CD4-positive, alpha-beta memory T cell (primary cell): ENCODE measurements around the gene ITPRIPL2. TPM values are rescaled to one million over a fixed set of nuclear protein-coding genes. Genes with fewer than 3 reads are reported as not detected.

Experiments
- CTCF ChIA-PET: fragments of 350-600 bp; sonication (Branson Sonifier 250); formaldehyde crosslinking; loops from one replicate; lab custom pipeline; 2021; ENCODE audit warnings: inconsistent platforms; ENCODE audit not compliant: partially characterized antibody; lab: Charles Lee
- POLR2A ChIA-PET: fragments of 350-600 bp; sonication (Branson Sonifier 250); formaldehyde crosslinking; loops from one replicate; lab custom pipeline; 2021; ENCODE audit not compliant: partially characterized antibody; lab: Charles Lee
- DNase-seq, 5 donors: peaks; one replicate each; pipeline versions ENCODE4 v3.0.0 to v3.0.0-alpha.2; 2020 to 2022; ENCODE audit warnings: mixed read lengths in 1 of 5
- H3K27ac ChIP-seq: one replicate; pipeline ENCODE4 v1.7.0; 2013; ENCODE audit warnings: low read depth, low read length
- H3K27me3 ChIP-seq: 2 replicates; pipeline ENCODE4 v1.7.0; 2013; ENCODE audit warnings: mild to moderate bottlenecking, low read length, moderate library complexity; ENCODE audit not compliant: insufficient read depth
- H3K36me3 ChIP-seq: 2 replicates; pipeline ENCODE4 v1.7.0; 2013; ENCODE audit warnings: mild to moderate bottlenecking, low read length, moderate library complexity; ENCODE audit not compliant: insufficient read depth
- H3K4me1 ChIP-seq: 2 replicates; pipeline ENCODE4 v1.7.0; 2013; ENCODE audit warnings: mild to moderate bottlenecking, low read length, moderate library complexity; ENCODE audit not compliant: insufficient read depth
- H3K4me3 ChIP-seq, 2 donors: one replicate each; pipeline ENCODE4 v1.7.0; 2013; ENCODE audit warnings: low read length in 2 of 2, mild to moderate bottlenecking in 1 of 2
- H3K9me3 ChIP-seq, 2 donors: one replicate each; pipeline ENCODE4 v1.7.0; 2013; ENCODE audit warnings: low read length in 2 of 2, control low read depth in 1 of 2; ENCODE audit not compliant: control insufficient read depth in 1 of 2
- H3K27ac Mint-ChIP-seq, 7 donors: one replicate each; pipeline ENCODE4 v1.8.0; 2020 to 2021; ENCODE audit warnings: mixed read lengths in 7 of 7, mild to moderate bottlenecking in 6 of 7, inconsistent platforms in 3 of 7, moderate library complexity in 3 of 7
- H3K27me3 Mint-ChIP-seq, 2 donors: one replicate each; pipeline ENCODE4 v1.8.0; 2020 to 2021; ENCODE audit warnings: mixed read lengths in 2 of 2
- H3K36me3 Mint-ChIP-seq, 2 donors: one replicate each; pipeline ENCODE4 v1.8.0; 2020 to 2021; ENCODE audit warnings: mixed read lengths in 2 of 2, inconsistent platforms in 1 of 2, mild to moderate bottlenecking in 1 of 2
- H3K4me1 Mint-ChIP-seq, 4 donors: one replicate each; pipeline ENCODE4 v1.8.0; 2020 to 2021; ENCODE audit warnings: mixed read lengths in 4 of 4, mild to moderate bottlenecking in 1 of 4
- H3K4me3 Mint-ChIP-seq, 8 donors: one replicate each; pipeline ENCODE4 v1.8.0; 2020 to 2021; ENCODE audit warnings: mixed read lengths in 8 of 8, mild to moderate bottlenecking in 7 of 8, moderate library complexity in 6 of 8, inconsistent platforms in 3 of 8
- H3K9me3 Mint-ChIP-seq, 8 donors: one replicate each; pipeline ENCODE4 v1.8.0; 2020 to 2021; ENCODE audit warnings: mixed read lengths in 8 of 8, mild to moderate bottlenecking in 5 of 8, inconsistent platforms in 3 of 8, moderate library complexity in 1 of 8
- intact Hi-C: fragments of 100-400 bp; cut with micrococcal nuclease; formaldehyde crosslinking; loops from one replicate; pipeline ENCODE4 v1.15.1; 2023
- polyA plus RNA-seq, 2 donors: library from polyadenylated mRNA; unstranded; fragments of 300-500 nt; fragmentation: Illumina TruSeq; gene quantifications; one replicate each; pipeline ENCODE4 v1.2.3, GENCODE V29; 2021
- total RNA-seq, 2 experiments: library from RNA; stranded (reverse); gene quantifications; one replicate each; pipeline ENCODE4 v1.2.3, GENCODE V29; 2021

ITPRIPL2 gene
- total and polyA plus RNA-seq, 4 experiments from 2014 or later: 0.34 to 2.2 (median 0.95) TPM

- H3K27me3 ChIP-seq: no peaks in the 10 kb centered on the region
- H3K9me3 Mint-ChIP-seq: peaks cover 0 to 23% (median 10%) of the 10 kb centered on the region in 8 donors
- no peaks in the 10 kb centered on the region for H3K9me3 ChIP-seq
- CTCF ChIA-PET: interaction anchor here (0.6 to 1.1 kb wide), 2 partner anchors 9 to 11 kb away, joined by 3 read pairs; no protein-coding TSS in a partner anchor
- H3K27ac ChIP-seq: no peak overlapping the region
- no peak for DNase-seq
- no peaks in the 10 kb centered on the region for H3K4me1 Mint-ChIP-seq
- no peaks in the 10 kb centered on the region for H3K36me3 Mint-ChIP-seq
- no peaks in the 10 kb centered on the region for H3K36me3 ChIP-seq
- H3K27me3 Mint-ChIP-seq: peaks cover 16% of the 10 kb centered on the region in 2 donors
- H3K4me3 Mint-ChIP-seq: no peak overlapping the region
- intact Hi-C loops: no loop called here
- no peak overlapping the region for H3K4me3 ChIP-seq
- H3K4me1 ChIP-seq: no peaks in the 10 kb centered on the region
- no peak overlapping the region for H3K27ac Mint-ChIP-seq
- POLR2A ChIA-PET: no interaction called here
Measured at GRCh38 chr16:19145010-19145409, 31.2 kb downstream of the ITPRIPL2 start.

- Histone ChIP-seq H3K9me3 (no peaks in the 10 kb centered on the region), H3K4me1 (no peaks in the 10 kb centered on the region), H3K36me3 (no peaks in the 10 kb centered on the region), H3K27ac (no peak overlapping the region), H3K4me3 (no peak overlapping the region), H3K27me3 (no peaks in the 10 kb centered on the region)
- no peaks in the 10 kb centered on the region for H3K36me3 Mint-ChIP-seq
- H3K4me1 Mint-ChIP-seq: no peaks in the 10 kb centered on the region
- POLR2A ChIA-PET: no interaction called here
- no peak overlapping the region for H3K27ac Mint-ChIP-seq
- H3K9me3 Mint-ChIP-seq: peaks cover 0 to 23% (median 10%) of the 10 kb centered on the region in 8 donors
- H3K27me3 Mint-ChIP-seq: peaks cover 7 to 13% of the 10 kb centered on the region in 2 donors
- intact Hi-C loops: no loop called here
- DNase-seq: no peak
- no peak overlapping the region for H3K4me3 Mint-ChIP-seq
- CTCF ChIA-PET: no interaction called here
Measured at GRCh38 chr16:19147126-19147525, 33.4 kb downstream of the ITPRIPL2 start.

DNA sequence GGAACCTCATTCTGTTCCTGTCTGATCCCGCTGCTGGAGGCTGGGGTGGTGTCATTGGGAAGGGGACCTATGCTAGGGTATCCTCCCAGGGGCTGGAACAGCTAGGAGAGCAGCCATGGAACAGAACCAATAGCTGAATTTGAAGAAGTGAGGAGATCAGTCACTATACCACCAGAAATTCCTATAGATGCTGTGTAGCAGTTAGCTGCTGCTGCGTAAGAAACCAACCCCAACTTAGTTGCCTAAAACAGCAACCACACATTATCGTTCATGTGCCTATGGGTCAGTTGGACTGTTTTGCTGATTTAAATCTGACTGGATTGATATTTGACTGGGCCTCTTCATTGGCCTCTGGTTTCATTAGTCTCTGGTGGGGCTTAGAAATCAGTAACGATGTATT, 33.9 kb downstream of the ITPRIPL2 start:
- Mint-ChIP-seq H3K27ac (no peak overlapping the region), H3K36me3 (no peaks in the 10 kb centered on the region), H3K4me3 (no peak overlapping the region), H3K9me3 (peaks cover 0 to 23% (median 10%) of the 10 kb centered on the region in 8 donors), H3K4me1 (no peaks in the 10 kb centered on the region), H3K27me3 (peaks cover 7 to 14% of the 10 kb centered on the region in 2 donors)
- H3K27me3 ChIP-seq: no peaks in the 10 kb centered on the region
- H3K4me3 ChIP-seq: no peak overlapping the region
- H3K9me3 ChIP-seq: no peaks in the 10 kb centered on the region
- no peak for DNase-seq
- ChIA-PET POLR2A (no interaction called here), CTCF (no interaction called here)
- H3K4me1 ChIP-seq: no peaks in the 10 kb centered on the region
- intact Hi-C loops: no loop called here
- no peak overlapping the region for H3K27ac ChIP-seq
- H3K36me3 ChIP-seq: no peaks in the 10 kb centered on the region

- DNase-seq: no peak
- H3K4me1 Mint-ChIP-seq: no peaks in the 10 kb centered on the region
- H3K27me3 Mint-ChIP-seq: peaks cover 8 to 14% of the 10 kb centered on the region in 2 donors
- intact Hi-C loops: no loop called here
- peaks cover 0 to 23% (median 10%) of the 10 kb centered on the region in 8 donors for H3K9me3 Mint-ChIP-seq
- H3K27ac ChIP-seq: no peak overlapping the region
- no peaks in the 10 kb centered on the region for H3K36me3 ChIP-seq
- no peaks in the 10 kb centered on the region for H3K9me3 ChIP-seq
- H3K4me1 ChIP-seq: no peaks in the 10 kb centered on the region
- H3K36me3 Mint-ChIP-seq: no peaks in the 10 kb centered on the region
- H3K27me3 ChIP-seq: no peaks in the 10 kb centered on the region
- no peak overlapping the region for H3K4me3 ChIP-seq
- POLR2A ChIA-PET: no interaction called here
- no peak overlapping the region for H3K4me3 Mint-ChIP-seq
- no peak overlapping the region for H3K27ac Mint-ChIP-seq
- CTCF ChIA-PET: no interaction called here
Measured at GRCh38 chr16:19148189-19148588, 34.4 kb downstream of the ITPRIPL2 start.

- DNase-seq: no peak
- Mint-ChIP-seq H3K27me3 (peaks cover 4 to 13% of the 10 kb centered on the region in 2 donors), H3K4me1 (peaks cover 0 to 2% (median 0%) of the 10 kb centered on the region in 4 donors), H3K27ac (no peak overlapping the region), H3K9me3 (peaks cover 0 to 30% (median 12%) of the 10 kb centered on the region in 8 donors), H3K4me3 (no peak overlapping the region), H3K36me3 (no peaks in the 10 kb centered on the region)
- Histone ChIP-seq H3K4me1 (no peaks in the 10 kb centered on the region), H3K4me3 (no peak overlapping the region), H3K36me3 (no peaks in the 10 kb centered on the region), H3K27me3 (no peaks in the 10 kb centered on the region), H3K9me3 (no peaks in the 10 kb centered on the region), H3K27ac (no peak overlapping the region)
- CTCF ChIA-PET: no interaction called here
- intact Hi-C loops: no loop called here
- POLR2A ChIA-PET: no interaction called here
Measured at GRCh38 chr16:19151310-19151709, 37.5 kb downstream of the ITPRIPL2 start.

DNA sequence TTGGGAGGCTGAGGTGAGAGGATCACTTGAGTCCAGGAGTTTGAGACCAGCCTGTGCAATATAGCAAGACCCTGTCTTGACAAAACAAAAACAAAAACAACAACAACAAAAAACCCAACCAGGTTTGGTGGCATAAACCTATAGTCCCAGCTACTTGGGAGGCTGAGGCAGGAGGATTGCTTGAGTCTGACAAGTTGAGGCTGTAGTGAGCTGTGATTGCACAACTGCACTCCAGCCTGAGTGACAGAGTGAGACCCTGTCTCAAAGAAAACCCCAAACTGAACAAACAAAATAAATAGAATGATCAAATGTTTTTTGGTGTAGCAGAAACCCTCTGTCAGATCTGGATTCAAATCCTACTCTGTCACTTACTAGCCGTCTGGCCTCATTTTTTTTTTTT, 38.3 kb downstream of the ITPRIPL2 start:
- Histone ChIP-seq H3K36me3 (no peaks in the 10 kb centered on the region), H3K27me3 (no peaks in the 10 kb centered on the region), H3K4me1 (no peaks in the 10 kb centered on the region), H3K27ac (no peak overlapping the region), H3K4me3 (no peak overlapping the region), H3K9me3 (no peaks in the 10 kb centered on the region)
- H3K36me3 Mint-ChIP-seq: no peaks in the 10 kb centered on the region
- H3K9me3 Mint-ChIP-seq: peaks cover 0 to 30% (median 12%) of the 10 kb centered on the region in 8 donors
- H3K27me3 Mint-ChIP-seq: peaks cover 3 to 10% of the 10 kb centered on the region in 2 donors
- intact Hi-C loops: no loop called here
- no peak overlapping the region for H3K4me3 Mint-ChIP-seq
- ChIA-PET CTCF (no interaction called here), POLR2A (no interaction called here)
- no peak overlapping the region for H3K27ac Mint-ChIP-seq
- peaks cover 0 to 2% (median 0%) of the 10 kb centered on the region in 4 donors for H3K4me1 Mint-ChIP-seq
- DNase-seq: no peak

DNA sequence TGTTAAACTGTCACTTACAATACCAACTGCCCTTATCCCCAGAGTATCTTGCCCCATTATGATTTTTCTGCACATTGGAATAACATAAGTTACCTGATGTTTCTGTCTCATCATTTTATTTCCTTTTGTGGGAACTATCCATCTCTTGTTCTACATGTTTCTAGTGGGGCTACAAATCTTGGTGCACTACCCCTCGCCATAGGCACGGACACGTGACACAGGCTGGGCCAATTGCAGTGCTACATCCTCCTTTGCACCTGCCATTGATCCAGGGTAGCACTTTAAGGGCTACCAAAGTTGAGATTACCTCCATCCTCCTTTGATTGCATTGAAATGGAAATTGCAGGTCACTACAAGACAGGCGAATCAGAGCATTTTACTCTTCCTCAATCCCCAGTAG, 40.1 kb downstream of the ITPRIPL2 start:
- Histone ChIP-seq H3K36me3 (no peaks in the 10 kb centered on the region), H3K9me3 (no peaks in the 10 kb centered on the region), H3K27me3 (no peaks in the 10 kb centered on the region), H3K4me3 (no peak overlapping the region), H3K27ac (no peak overlapping the region), H3K4me1 (no peaks in the 10 kb centered on the region)
- ChIA-PET CTCF (no interaction called here), POLR2A (no interaction called here)
- Mint-ChIP-seq H3K9me3 (peaks cover 0 to 12% (median 3%) of the 10 kb centered on the region in 8 donors), H3K27me3 (peaks cover 4% of the 10 kb centered on the region in 2 donors), H3K4me1 (peaks cover 0 to 2% (median 0%) of the 10 kb centered on the region in 4 donors), H3K27ac (no peak overlapping the region), H3K36me3 (no peaks in the 10 kb centered on the region), H3K4me3 (no peak overlapping the region)
- intact Hi-C loops: no loop called here
- DNase-seq: no peak

GRCh38 chr16:19162085-19162484, 48.3 kb downstream of the ITPRIPL2 start:
- CTCF ChIA-PET: no interaction called here
- Histone ChIP-seq H3K9me3 (no peaks in the 10 kb centered on the region), H3K4me1 (no peaks in the 10 kb centered on the region), H3K27me3 (no peaks in the 10 kb centered on the region), H3K36me3 (no peaks in the 10 kb centered on the region), H3K27ac (no peak overlapping the region), H3K4me3 (no peak overlapping the region)
- no peak overlapping the region for H3K4me3 Mint-ChIP-seq
- intact Hi-C loops: no loop called here
- H3K9me3 Mint-ChIP-seq: peaks cover 0 to 10% (median 3%) of the 10 kb centered on the region in 8 donors
- H3K36me3 Mint-ChIP-seq: no peaks in the 10 kb centered on the region
- peaks cover 1 to 12% of the 10 kb centered on the region in 2 donors for H3K27me3 Mint-ChIP-seq
- no peaks in the 10 kb centered on the region for H3K4me1 Mint-ChIP-seq
- POLR2A ChIA-PET: no interaction called here
- no peak overlapping the region for H3K27ac Mint-ChIP-seq
- DNase-seq: no peak
